Spleen (tissue), 11 donors: ENCODE measurements around the gene PCDHA11. TPM values are rescaled to one million over a fixed set of nuclear protein-coding genes. Genes with fewer than 3 reads are reported as not detected.
"Not testable (repeated sequence)": the region's sequence is repeated elsewhere in the genome, so short reads cannot be mapped to it uniquely, and the experiment has no call there.

Experiments used
- DNase-seq: peaks from one replicate; pipeline ENCODE4 v3.0.0-alpha.2; 2020
- H3K27ac ChIP-seq, 8 donors: fragments of 200-600 bp; sonication (generic) in 7 of 8; 1 replicate in 4 of 8; 2 replicates in 4 of 8; pipeline versions ENCODE4 v1.5.0 to v1.8.0; 2016 to 2021; ENCODE audit warnings: inconsistent platforms in 4 of 8, mild to moderate bottlenecking in 4 of 8, moderate library complexity in 1 of 8
- H3K27me3 ChIP-seq, 7 donors: fragments of 200-600 bp; sonication (generic) in 6 of 7; replicated peaks in 1 of 7; 1 replicate in 4 of 7; 2 replicates in 3 of 7; pipeline versions ENCODE4 v1.5.0 to v1.8.0; 2016 to 2021; ENCODE audit warnings: inconsistent platforms in 3 of 7, mild to moderate bottlenecking in 1 of 7
- H3K36me3 ChIP-seq, 6 donors: fragments of 200-600 bp; sonication (generic) in 5 of 6; 1 replicate in 4 of 6; 2 replicates in 2 of 6; pipeline versions ENCODE4 v1.5.0 to v1.8.0; 2016 to 2021; ENCODE audit warnings: inconsistent platforms in 2 of 6
- H3K4me1 ChIP-seq, 6 donors: fragments of 200-600 bp; sonication (generic) in 5 of 6; 1 replicate in 3 of 6; 2 replicates in 3 of 6; pipeline versions ENCODE4 v1.5.0 to v1.8.0; 2016 to 2021; ENCODE audit warnings: inconsistent platforms in 3 of 6
- H3K4me3 ChIP-seq, 8 donors: fragments of 200-600 bp; sonication (generic) in 7 of 8; 1 replicate in 4 of 8; 2 replicates in 4 of 8; pipeline versions ENCODE4 v1.5.0 to v1.8.0; 2016 to 2021; ENCODE audit warnings: inconsistent platforms in 4 of 8, mild to moderate bottlenecking in 4 of 8, moderate library complexity in 2 of 8
- H3K9me3 ChIP-seq, 8 donors: fragments of 200-600 bp; sonication (generic) in 7 of 8; 1 replicate in 4 of 8; 2 replicates in 4 of 8; pipeline versions ENCODE4 v1.5.0 to v1.8.0; 2016 to 2021; ENCODE audit warnings: inconsistent platforms in 4 of 8
- POLR2A ChIP-seq, 3 donors: fragments of 450-650 bp; IDR thresholded peaks; one replicate each; pipeline ENCODE4 v1.5.1; 2017; ENCODE audit warnings: antibody characterized with exemption in 3 of 3, mild to moderate bottlenecking in 1 of 3
- POLR2AphosphoS5 ChIP-seq, 3 donors: sonication (generic); formaldehyde crosslinking; IDR thresholded peaks; one replicate each; pipeline ENCODE4 v1.5.1; 2017; ENCODE audit warnings: antibody characterized with exemption in 3 of 3
- WGBS, 5 donors: extraction: QIAGEN DNeasy Blood & Tissue Kit in 3 of 5; methylation state at CpG; one replicate each; pipeline versions ENCODE4 v1.1.5 to v1.1.7; 2013 to 2018; 5-methylcytosine and 5-hydroxymethylcytosine counted together
- intact Hi-C: fragments of 100-400 bp; cut with DNase I; formaldehyde crosslinking; loops from one replicate; pipeline ENCODE4 v1.15.0; 2023; ENCODE audit warnings: low total_unique reads
- polyA plus RNA-seq, 3 donors: library from polyadenylated mRNA; stranded (reverse); fragments of 200-250 nt; gene quantifications; one replicate each; pipeline ENCODE4 v1.2.1, GENCODE V29; 2013
- total RNA-seq, 7 donors: library from RNA; depleted of rRNA in 3 of 7; stranded (reverse); fragments of >200 nt in 3 of 7; fragmentation: NEBNext Ultra II Directional in 4 of 7; extraction: Animal tissue kit (Norgen Biotek cat#: 25700) in 4 of 7; gene quantifications; one replicate each; pipeline versions ENCODE4 v1.1.0 to v1.2.1, GENCODE V29; 2016 to 2021
- TF ChIP-seq, protein P1 (sequence below), 11 experiments: fragments of 200-600 bp in 7 of 11; fragments of 450-650 bp in 4 of 11; sonication (generic) in 4 of 11; IDR thresholded peaks in 8 of 11; conservative IDR thresholded peaks in 3 of 11; 1 replicate in 7 of 11; 2 replicates in 4 of 11; pipeline versions ENCODE4 v1.4.0 to v1.8.0; 2016 to 2021; ENCODE audit warnings: antibody characterized with exemption in 11 of 11, inconsistent platforms in 4 of 11, mild to moderate bottlenecking in 1 of 11
- donor health status: healthy with polysubstance abuse.
- donor health status: DM: no; HTN: no; CAD: no; lungs with moderate emphysema.
- donor health status: DM: no; HTN: no; CAD: no.
- donor health status: Bipolar disorder and iron deficiency.
- donor health status: healthy.
- donor health status: DM: no; HTN: no; CAD: no.
- donor health status: DM: yes; HTN: yes; CAD: no.

The PCDHA11 gene
- total and polyA plus RNA-seq, 10 donors = 0.11 to 0.79 (median 0.31) TPM; not detected in 4

DNA sequence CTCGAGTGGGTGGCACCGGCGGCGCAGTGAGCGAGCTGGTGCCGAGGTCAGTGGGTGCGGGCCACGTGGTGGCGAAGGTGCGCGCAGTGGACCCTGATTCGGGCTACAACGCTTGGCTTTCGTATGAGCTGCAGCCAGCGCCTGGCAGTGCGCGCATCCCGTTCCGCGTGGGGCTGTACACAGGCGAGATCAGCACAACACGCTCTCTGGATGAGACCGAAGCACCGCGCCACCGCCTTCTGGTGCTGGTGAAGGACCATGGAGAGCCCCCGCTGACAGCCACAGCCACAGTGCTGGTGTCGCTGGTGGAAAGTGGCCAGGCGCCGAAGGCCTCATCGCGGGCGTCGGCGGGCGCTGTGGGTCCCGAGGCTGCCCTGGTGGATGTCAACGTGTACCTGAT lies 45.3 kb upstream of the PCDHA11 start:
- Histone ChIP-seq H3K27ac (no peak overlapping the region), H3K4me1 (no peaks in the 10 kb centered on the region), H3K27me3 (peaks cover 0 to 78% (median 9%) of the 10 kb centered on the region in 7 donors), H3K4me3 (no peak overlapping the region), H3K36me3 (no peaks in the 10 kb centered on the region), H3K9me3 (peaks cover 0 to 79% (median 37%) of the 10 kb centered on the region in 8 donors)
- TF ChIP-seq POLR2AphosphoS5 (IDR thresholded peaks at IDR 0.05) (no peak), POLR2A (IDR thresholded peaks at IDR 0.05) (no peak)
- TF ChIP-seq, protein P1, sequence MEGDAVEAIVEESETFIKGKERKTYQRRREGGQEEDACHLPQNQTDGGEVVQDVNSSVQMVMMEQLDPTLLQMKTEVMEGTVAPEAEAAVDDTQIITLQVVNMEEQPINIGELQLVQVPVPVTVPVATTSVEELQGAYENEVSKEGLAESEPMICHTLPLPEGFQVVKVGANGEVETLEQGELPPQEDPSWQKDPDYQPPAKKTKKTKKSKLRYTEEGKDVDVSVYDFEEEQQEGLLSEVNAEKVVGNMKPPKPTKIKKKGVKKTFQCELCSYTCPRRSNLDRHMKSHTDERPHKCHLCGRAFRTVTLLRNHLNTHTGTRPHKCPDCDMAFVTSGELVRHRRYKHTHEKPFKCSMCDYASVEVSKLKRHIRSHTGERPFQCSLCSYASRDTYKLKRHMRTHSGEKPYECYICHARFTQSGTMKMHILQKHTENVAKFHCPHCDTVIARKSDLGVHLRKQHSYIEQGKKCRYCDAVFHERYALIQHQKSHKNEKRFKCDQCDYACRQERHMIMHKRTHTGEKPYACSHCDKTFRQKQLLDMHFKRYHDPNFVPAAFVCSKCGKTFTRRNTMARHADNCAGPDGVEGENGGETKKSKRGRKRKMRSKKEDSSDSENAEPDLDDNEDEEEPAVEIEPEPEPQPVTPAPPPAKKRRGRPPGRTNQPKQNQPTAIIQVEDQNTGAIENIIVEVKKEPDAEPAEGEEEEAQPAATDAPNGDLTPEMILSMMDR (IDR thresholded peaks at IDR 0.05 in 8 of 11, conservative IDR thresholded peaks at IDR 0.05 in 3 of 11) = no peak
- 56 to 79% (median 59%) methylated on average over 21 to 38 of the region's 38 CpGs for WGBS, 5 donors
- peak; percentile 67 for DNase-seq
- intact Hi-C loops = no loop called here

DNA sequence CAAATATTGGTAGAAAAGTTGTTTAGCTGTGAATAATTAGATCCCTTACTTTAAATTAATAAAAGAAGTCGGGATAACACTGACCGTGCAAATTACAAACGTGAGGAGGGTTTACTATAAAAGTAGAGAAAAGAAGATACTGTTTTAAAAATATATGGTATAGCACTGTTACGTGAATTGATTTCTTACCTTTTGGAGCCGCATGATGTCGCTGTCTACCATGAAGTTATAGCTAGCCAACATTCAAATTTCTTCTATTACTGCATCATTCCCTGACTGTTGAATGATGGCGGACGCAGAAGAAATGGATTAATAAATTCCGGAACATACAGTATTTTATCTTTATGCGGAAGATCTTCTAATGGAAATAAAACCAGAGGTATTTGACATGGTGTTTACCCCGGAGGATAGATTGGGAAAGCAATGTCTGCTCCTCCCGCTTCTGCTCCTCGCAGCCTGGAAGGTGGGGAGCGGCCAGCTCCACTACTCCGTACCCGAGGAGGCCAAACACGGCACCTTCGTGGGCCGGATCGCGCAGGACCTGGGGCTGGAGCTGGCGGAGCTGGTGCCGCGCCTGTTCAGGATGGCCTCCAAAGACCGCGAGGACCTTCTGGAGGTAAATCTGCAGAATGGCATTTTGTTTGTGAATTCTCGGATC lies 40.9 kb upstream of the PCDHA11 start, which contains the start of gene PCDHA6:
Gene PCDHA6 (plus strand): TSS at position 257 of the 658 bp plus-strand sequence. CDS start 132 bp downstream, at position 389.
- no peak for DNase-seq
- Histone ChIP-seq H3K4me1 (no peaks in the 10 kb centered on the region), H3K27ac (no peak within 1 kb of the TSS), H3K36me3 (no peaks in the 10 kb centered on the region), H3K9me3 (peaks cover 0 to 91% (median 46%) of the 10 kb centered on the region in 8 donors), H3K27me3 (peaks cover 0 to 87% (median 8%) of the 10 kb centered on the region in 7 donors), H3K4me3 (peak within 1 kb of the TSS in 2 of 8 donors; percentile 16 to 35)
- TF ChIP-seq POLR2A (IDR thresholded peaks at IDR 0.05) (no peak), POLR2AphosphoS5 (IDR thresholded peaks at IDR 0.05) (no peak)
- TF ChIP-seq, protein P1 (IDR thresholded peaks at IDR 0.05 in 8 of 11, conservative IDR thresholded peaks at IDR 0.05 in 3 of 11) = no peak
- whole genome bisulfite sequencing, 5 donors = 20 to 32% (median 23%) methylated on average over 25 to 27 of the region's 27 CpGs
- intact Hi-C loops = no loop called here

DNA sequence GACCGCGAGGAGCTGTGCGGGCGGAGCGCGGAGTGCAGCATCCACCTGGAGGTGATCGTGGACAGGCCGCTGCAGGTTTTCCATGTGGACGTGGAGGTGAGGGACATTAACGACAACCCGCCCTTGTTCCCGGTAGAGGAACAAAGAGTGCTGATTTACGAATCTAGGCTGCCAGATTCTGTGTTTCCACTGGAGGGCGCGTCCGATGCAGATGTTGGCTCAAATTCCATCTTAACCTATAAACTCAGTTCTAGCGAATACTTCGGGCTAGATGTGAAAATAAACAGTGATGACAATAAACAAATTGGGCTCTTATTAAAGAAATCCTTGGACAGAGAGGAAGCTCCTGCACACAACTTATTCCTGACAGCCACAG lies 40.4 kb upstream of the PCDHA11 start:
- peaks cover 0 to 86% (median 41%) of the 10 kb centered on the region in 8 donors for H3K9me3 ChIP-seq
- intact Hi-C loops = no loop called here
- peaks cover 0 to 87% (median 8%) of the 10 kb centered on the region in 7 donors for H3K27me3 ChIP-seq
- no peaks in the 10 kb centered on the region for H3K4me1 ChIP-seq
- 22 to 39% (median 27%) methylated on average over 17 to 18 of the region's 18 CpGs for WGBS, 5 donors
- H3K36me3 ChIP-seq = no peaks in the 10 kb centered on the region
- peak overlapping the region in 2 of 8 donors; percentile 16 to 35 for H3K4me3 ChIP-seq
- no peak for TF ChIP-seq POLR2A (IDR thresholded peaks at IDR 0.05)
- TF ChIP-seq, protein P1 (IDR thresholded peaks at IDR 0.05 in 8 of 11, conservative IDR thresholded peaks at IDR 0.05 in 3 of 11) = no peak
- no peak for TF ChIP-seq POLR2AphosphoS5 (IDR thresholded peaks at IDR 0.05)
- no peak overlapping the region for H3K27ac ChIP-seq
- DNase-seq = no peak

DNA sequence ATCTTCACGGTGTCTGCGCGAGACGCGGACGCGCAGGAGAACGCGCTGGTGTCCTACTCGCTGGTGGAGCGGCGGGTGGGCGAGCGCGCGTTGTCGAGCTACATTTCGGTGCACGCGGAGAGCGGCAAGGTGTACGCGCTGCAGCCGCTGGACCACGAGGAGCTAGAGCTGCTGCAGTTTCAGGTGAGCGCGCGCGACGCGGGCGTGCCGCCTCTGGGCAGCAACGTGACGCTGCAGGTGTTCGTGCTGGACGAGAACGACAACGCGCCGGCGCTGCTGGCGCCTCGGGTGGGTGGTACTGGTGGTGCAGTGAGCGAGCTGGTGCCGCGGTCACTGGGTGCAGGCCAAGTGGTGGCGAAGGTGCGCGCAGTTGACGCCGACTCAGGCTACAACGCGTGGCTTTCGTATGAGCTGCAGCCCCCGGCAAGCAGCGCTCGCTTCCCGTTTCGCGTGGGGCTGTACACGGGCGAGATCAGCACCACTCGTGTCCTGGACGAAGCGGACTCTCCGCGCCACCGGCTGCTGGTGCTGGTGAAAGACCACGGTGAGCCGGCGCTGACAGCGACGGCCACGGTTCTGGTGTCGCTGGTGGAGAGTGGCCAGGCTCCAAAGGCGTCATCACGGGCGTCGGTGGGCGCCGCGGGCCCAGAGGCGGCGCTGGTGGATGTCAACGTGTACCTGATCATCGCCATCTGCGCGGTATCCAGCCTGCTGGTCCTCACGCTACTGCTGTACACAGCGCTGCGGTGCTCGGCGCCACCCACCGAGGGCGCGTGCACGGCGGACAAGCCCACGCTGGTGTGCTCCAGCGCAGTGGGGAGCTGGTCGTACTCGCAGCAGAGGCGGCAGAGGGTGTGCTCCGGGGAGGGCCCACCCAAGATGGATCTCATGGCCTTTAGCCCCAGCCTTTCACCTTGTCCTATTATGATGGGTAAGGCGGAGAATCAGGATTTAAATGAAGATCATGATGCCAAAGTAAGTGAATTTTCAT lies 39.0 kb upstream of the PCDHA11 start:
- H3K27me3 ChIP-seq = peaks cover 0 to 85% (median 9%) of the 10 kb centered on the region in 7 donors

More for the DNA sequence above, 39.0 kb upstream of the PCDHA11 start:
- H3K9me3 ChIP-seq = peaks cover 0 to 81% (median 37%) of the 10 kb centered on the region in 8 donors
- WGBS, 5 donors = 42 to 56% (median 52%) methylated on average over 59 to 106 of the region's 106 CpGs
- peak; percentile 62 for DNase-seq
- H3K4me3 ChIP-seq, H3K27ac ChIP-seq, H3K4me1 ChIP-seq, intact Hi-C loops, H3K36me3 ChIP-seq: not testable (repeated sequence)
